ENCODE measurements around the gene DHX16. TPM values are rescaled to one million over a fixed set of nuclear protein-coding genes. Genes with fewer than 3 reads are reported as not detected.

Gene DHX16
- total RNA-seq, 2 donors from 2014 or later = 27.4 to 40.0 TPM

DNA sequence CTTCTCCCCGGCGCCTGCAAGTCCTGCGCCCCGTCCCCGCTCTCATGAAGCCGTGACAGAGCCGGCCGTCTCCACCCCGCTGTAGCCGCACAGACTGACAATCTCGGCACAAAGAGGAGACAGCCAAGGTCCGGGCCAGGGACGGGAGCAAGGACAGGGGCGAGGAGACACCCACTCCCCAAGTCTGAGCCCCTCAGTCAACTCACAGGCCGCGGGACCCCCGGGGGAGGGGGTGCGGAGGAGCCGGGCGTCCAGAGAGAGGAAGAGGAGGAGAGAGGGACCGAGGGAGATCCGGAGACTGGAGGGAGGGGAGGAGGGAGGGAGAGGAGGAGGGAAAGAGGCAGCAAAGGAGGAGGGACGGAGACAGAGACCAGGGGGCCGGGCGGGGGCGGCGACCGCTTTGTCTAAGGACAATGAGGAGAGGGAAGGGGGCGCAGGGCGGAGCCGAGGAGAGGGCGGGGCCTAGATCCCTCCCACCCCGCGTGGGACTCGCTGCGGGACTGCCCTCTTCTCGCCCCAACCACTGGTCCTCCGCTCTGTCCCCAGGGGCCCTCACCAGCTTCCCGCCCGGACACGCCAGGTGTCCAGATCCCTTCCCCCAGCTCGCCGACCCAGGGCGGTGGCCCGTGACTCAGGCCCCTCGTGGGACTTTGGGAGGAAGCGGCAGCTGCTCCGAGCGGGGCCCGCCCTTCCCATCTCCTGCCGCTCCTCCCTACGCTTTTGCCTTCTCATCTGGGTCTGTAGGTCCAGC is 14.3 kb upstream of the DHX16 start:
- Mint-ChIP-seq H3K27ac (peak overlapping the region; percentile 97), H3K4me3 (peak overlapping the region; percentile 98), H3K36me3 (ENCODE audit: low read depth) (peaks cover 73% of the 10 kb centered on the region), H3K9me3 (no peaks in the 10 kb centered on the region), H3K27me3 (no peaks in the 10 kb centered on the region), H3K4me1 (peaks cover 23% of the 10 kb centered on the region)
- peak; percentile 48 for ATAC-seq (replicated peaks)

DNA sequence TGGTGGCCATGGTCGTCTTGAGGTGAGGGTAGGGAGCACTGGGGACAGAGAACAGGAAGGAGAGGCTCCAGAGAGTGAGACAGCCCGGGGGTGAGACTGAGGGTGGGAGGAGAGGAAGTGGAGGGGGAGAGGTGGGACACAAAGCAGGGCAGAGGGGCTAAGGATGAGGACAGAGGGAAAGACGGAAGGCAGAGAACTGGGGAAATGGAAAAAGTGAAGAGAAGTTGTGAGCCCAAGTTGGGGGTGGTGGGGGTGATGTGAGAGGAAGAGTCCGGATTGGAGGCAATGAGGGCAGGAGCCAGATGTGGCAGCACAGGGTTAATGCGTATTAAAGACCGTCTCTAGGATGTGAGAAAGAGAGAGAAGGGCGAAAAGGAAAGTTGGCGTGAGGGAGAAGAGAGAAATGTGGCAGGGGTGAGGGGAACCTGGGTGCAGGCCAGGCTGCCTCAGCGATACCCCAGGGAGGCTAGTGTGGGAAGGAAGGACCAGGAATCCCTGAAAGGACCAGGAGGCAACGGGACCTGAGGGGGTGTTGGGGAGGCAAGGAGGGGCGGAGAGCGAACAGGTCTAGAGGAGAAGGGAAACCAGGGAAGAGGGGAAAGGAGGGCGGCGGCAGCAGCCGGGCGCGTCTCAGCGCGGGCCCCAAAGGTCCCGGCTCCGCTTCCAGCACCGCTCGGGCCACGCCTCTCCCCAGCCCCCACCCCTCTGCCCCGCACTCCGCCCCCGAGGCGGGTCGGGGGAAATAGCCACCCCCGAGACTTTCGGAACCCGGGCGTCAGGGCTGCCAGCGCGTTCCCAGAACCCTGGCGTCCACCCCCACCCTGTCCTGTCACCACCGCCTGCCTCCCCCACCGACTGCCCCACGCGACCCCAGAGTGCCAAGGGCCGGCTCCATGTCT is 13.5 kb upstream of the DHX16 start, which contains the start of gene PPP1R18:
PPP1R18 (minus strand) TSS at position 637 of the 899 bp plus-strand sequence; CDS start at position 10, 627 bp downstream.
- H3K4me3 Mint-ChIP-seq = peak within 1 kb of the TSS; percentile 98
- peaks cover 23% of the 10 kb centered on the region for H3K4me1 Mint-ChIP-seq
- H3K36me3 Mint-ChIP-seq (ENCODE audit: low read depth) = peaks cover 81% of the 10 kb centered on the region
- no peaks in the 10 kb centered on the region for H3K27me3 Mint-ChIP-seq
- no peaks in the 10 kb centered on the region for H3K9me3 Mint-ChIP-seq
- H3K27ac Mint-ChIP-seq = peak within 1 kb of the TSS; percentile 97
- peak; percentile 42 for ATAC-seq (replicated peaks)

DNA sequence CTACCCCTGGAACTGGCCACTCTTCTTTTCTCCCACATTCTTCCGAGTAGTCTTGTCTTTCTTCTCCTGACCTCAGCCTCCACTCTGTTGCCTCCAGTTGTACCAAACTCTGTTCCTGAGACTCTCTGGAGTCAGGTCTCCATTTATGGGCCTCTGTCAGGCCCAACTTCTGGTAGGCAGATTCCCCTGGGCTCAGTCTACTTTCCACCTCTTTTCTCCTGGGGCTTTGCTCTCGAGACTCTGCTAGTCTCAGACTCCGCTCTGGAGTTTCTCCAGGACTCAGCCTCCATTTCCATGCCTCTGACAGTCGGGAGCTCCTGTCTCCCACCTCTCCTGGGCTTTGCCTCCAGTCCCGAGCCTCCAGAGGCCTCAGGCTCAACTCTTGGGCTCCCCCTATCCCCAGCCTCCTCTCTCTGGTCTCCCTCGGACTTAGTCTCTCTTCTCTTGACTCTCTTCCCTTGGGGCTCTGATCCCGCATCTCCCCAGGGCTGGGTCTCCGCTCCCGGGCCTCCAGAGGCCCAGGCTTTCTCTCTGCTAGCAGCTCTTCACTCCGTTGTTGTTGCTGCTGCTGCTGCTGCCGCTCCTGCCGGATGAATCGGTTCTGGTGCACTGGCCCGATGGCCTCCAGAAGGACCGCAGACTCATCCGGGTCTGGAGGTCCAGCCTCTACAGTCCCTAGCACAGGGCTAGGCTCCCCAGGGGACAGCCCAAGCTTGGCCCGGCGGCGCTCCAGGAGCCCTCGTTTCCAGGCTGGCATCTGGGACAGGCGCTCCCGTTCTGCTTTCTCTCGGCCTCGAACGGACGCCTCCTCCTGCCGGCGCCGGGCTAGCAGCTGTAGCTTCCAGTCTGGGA is 12.6 kb upstream of the DHX16 start:
- Mint-ChIP-seq H3K27ac (peak overlapping the region; percentile 97), H3K9me3 (no peaks in the 10 kb centered on the region), H3K4me1 (peaks cover 20% of the 10 kb centered on the region), H3K36me3 (ENCODE audit: low read depth) (peaks cover 86% of the 10 kb centered on the region), H3K4me3 (peak overlapping the region; percentile 98), H3K27me3 (no peaks in the 10 kb centered on the region)
- ATAC-seq (replicated peaks) = no peak

DNA sequence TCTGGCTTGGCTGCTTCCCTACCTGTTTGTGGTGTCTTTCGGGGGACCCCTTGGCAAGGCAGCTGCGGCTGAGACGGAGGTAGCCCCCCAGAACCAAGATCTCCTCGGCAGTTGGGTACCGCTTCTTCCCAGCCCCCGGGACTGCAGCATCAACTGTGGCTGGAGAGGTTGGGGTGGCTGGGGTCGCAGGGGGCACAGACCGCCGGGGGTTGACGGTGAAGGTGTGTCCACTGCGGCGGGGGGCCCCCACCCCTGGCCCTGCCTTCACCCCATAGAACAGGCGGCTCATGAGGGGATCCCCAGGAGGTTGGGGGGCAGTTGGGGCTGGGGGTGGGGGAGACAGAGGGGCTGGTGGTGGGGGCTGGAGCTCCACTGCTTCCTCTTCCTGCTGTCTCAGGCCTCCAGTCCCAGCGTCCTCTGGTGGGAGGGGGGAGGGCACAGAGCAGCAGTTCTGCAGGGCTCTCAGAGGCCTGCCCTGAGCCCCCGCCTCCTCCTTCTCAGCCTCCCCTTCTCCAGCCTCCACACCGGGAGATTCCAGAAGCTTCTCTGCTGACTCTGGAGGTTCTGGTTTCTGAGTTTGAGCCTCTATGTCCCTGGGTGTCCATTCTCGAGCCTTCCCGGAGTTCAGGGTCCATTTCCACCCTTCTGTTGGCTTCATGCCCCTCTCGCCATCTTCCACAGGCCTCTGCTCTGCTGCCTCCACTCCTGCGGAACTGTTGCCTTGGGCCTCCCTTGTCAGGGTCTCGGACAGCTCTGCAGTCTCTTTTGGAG is 11.8 kb upstream of the DHX16 start:
- Mint-ChIP-seq H3K4me3 (peak overlapping the region; percentile 98), H3K27ac (peak overlapping the region; percentile 97)

DNA sequence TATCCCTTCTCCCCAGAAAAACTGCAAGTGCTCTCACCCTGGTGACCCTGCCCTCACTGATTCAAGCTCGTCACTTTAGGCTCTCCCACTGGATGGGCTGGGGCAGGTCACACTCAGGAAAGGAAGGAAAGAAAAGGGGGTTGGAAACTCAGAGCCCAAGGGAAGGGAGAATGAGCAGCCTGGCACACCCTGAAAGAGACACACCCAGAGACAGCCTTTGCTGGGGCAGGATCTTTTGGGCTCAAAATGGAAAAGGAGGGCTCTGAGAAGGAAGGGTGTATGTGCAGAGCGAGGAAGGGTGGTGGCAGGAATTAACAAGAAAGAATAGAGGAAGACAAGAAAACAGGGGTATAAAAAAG is 11.2 kb upstream of the DHX16 start:
- peaks cover 96% of the 10 kb centered on the region for H3K36me3 Mint-ChIP-seq (ENCODE audit: low read depth)
- H3K4me1 Mint-ChIP-seq = peaks cover 13% of the 10 kb centered on the region
- H3K27ac Mint-ChIP-seq = peak overlapping the region; percentile 97
- H3K27me3 Mint-ChIP-seq = no peaks in the 10 kb centered on the region
- no peaks in the 10 kb centered on the region for H3K9me3 Mint-ChIP-seq
- no peak for ATAC-seq (replicated peaks)
- H3K4me3 Mint-ChIP-seq = peak overlapping the region; percentile 98

More for the DNA sequence above, 11.8 kb upstream of the DHX16 start:
- peaks cover 13% of the 10 kb centered on the region for H3K4me1 Mint-ChIP-seq
- no peak for ATAC-seq (replicated peaks)
- H3K9me3 Mint-ChIP-seq = no peaks in the 10 kb centered on the region
- no peaks in the 10 kb centered on the region for H3K27me3 Mint-ChIP-seq
- H3K36me3 Mint-ChIP-seq (ENCODE audit: low read depth) = peaks cover 90% of the 10 kb centered on the region

DNA sequence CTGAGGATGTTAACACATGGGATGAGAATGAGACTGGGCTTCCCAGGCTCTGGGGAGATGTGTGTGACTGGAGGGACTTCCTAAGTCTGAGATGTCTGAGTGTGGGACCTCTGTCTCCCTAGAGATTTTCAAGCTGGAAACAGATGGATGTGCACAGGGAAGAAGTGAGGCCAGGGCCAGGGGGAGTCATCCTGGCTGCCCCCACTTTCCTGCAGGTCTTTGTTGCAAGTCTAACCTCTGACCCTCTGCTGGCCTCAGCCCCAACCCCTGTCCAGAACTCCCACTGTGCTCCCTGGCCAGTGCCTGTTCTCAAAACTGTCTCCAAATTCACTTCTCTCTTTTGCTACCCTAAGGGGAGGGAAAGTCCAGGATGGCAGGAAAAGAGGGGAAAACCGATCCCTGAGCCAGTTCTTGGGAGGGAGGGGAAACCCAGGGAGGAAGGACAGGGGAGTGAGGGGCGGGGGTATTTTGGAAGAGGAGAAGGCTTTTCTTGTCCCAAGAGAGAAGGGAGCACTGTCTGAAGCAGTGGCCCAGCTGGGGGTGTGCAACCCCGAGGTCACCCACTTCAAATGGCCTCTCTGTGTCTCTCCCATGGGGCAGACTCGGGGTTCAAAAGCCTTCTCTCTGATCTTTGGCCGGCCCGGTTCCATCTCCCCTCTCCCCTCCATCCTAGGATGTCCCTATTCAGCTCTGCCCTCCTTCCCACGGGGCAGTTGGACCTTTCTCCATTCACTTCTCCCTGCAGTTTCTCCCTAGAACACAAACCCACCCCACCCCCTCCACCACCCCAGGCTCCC is 10.6 kb upstream of the DHX16 start:
- Mint-ChIP-seq H3K9me3 (no peaks in the 10 kb centered on the region), H3K36me3 (ENCODE audit: low read depth) (peaks cover 100% of the 10 kb centered on the region), H3K4me3 (peak overlapping the region; percentile 98), H3K27ac (peak overlapping the region; percentile 97), H3K27me3 (no peaks in the 10 kb centered on the region), H3K4me1 (peaks cover 9% of the 10 kb centered on the region)
- ATAC-seq (replicated peaks) = no peak

DNA sequence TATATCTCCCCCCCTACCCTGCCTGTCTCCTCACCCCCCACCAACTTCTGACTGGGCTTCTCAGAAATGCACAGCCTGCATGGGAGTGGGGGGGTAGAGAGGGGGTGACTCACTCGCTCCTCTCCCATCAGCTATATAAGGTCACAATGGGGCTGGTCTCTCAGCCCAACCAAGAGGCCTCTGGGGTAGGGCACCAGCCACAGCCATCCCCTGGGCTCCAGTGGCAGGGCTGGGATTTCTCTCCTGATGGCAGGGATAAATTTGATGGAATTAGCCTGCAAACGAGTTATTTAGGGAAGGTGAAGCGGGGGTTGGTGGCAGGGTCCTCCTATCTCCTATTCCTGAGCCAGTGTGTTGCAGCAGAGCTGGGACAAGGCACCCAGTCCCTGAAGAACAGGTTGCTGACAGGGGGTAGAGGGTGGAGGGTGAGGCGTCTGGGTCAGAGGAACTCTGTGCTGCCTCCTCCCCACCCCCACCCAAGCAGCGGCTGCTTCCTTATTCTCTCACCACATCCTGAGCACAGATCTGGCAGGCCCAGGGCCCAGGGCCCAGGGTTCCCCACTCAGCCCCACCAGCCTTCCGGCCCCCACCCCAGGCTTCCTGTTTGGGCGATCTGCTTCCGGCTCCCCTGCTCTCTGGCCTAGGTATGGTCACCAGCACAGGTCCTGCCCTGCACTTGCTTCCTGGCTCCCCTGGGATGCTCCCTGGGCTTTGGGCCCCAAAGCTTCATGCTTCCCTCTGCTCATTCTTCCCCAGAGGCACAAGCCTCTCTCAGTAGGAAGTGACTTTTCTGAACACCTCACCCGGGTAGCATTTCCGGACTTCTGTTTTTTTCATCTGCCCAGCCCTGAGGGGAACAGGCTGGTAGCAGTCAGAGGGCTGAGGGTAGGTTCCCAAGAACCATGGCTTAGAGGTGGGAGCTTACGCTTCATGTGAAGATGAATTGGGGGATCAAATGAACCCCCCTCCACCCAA is 9.6 kb upstream of the DHX16 start:
- H3K36me3 Mint-ChIP-seq (ENCODE audit: low read depth) = peaks cover 100% of the 10 kb centered on the region
- peak; percentile 74 for ATAC-seq (replicated peaks)
- H3K4me1 Mint-ChIP-seq = peaks cover 4% of the 10 kb centered on the region
- H3K4me3 Mint-ChIP-seq = peak overlapping the region; percentile 98
- no peaks in the 10 kb centered on the region for H3K27me3 Mint-ChIP-seq
- H3K27ac Mint-ChIP-seq = peak overlapping the region; percentile 97
- no peaks in the 10 kb centered on the region for H3K9me3 Mint-ChIP-seq

DNA sequence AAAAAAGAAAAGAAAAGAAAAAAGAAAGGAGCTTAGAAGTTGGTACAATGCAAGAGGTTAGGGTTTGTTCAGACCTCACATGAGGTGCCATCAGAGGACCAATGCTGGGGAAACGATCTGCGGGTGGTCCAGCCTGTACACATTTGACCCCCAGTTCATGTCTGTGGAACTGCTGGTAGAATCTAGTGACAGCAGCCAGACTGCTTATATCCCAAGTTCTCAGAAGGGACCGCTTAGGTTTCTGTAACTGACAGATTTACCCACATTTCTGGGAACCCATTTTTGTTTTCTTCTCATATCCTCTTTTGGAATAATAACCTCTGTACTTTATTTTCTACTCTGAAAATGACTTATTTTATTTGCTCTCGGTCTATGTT is 8.9 kb upstream of the DHX16 start:
- H3K27me3 Mint-ChIP-seq = no peaks in the 10 kb centered on the region
- no peaks in the 10 kb centered on the region for H3K9me3 Mint-ChIP-seq
- H3K36me3 Mint-ChIP-seq (ENCODE audit: low read depth) = peaks cover 100% of the 10 kb centered on the region
- H3K4me3 Mint-ChIP-seq = peak overlapping the region; percentile 98
- ATAC-seq (replicated peaks) = peak; percentile 2
- H3K4me1 Mint-ChIP-seq = peaks cover 4% of the 10 kb centered on the region
- H3K27ac Mint-ChIP-seq = peak overlapping the region; percentile 97

DNA sequence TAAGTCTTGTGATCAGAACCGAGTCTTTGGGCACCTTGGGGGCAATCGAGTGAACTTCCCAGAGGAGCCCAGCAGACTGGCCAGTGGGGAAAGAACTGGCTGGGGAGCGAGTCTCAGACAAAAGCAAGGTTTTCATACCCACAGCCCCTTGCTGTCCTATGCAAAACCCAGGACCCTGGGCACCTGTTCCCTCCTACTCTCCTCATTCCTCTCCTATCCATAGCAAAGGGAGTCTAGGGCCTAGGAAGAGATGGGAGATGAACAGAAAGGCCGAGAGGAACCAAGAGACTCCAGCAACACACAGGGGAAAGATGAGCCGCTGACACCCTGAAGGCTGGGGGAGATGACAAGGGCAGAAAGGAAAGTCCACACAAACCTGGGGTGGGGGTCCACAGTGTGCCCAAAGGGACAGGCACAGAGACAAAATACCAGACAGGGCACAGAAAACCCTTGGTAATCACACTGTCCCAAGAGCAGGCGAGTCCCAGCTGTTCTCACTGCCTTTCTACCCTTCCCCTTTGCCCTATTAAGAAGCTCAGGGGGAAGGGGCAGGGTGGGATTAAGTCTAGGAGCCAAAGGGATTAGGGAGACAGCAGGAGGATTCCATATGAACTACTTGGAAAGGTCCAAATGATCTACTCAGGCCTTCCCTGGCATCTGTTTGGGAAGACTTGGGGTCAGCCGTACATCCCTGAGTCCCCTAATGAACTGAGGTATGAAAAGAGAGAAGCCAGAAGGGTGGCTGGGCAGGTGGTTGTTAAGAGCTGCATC is 7.1 kb upstream of the DHX16 start:
- H3K27ac Mint-ChIP-seq = peak overlapping the region; percentile 97
- H3K36me3 Mint-ChIP-seq (ENCODE audit: low read depth) = peaks cover 95% of the 10 kb centered on the region
- ATAC-seq (replicated peaks) = no peak
- no peaks in the 10 kb centered on the region for H3K27me3 Mint-ChIP-seq
- peaks cover 10% of the 10 kb centered on the region for H3K4me1 Mint-ChIP-seq
- no peaks in the 10 kb centered on the region for H3K9me3 Mint-ChIP-seq
- peak overlapping the region; percentile 98 for H3K4me3 Mint-ChIP-seq

DNA sequence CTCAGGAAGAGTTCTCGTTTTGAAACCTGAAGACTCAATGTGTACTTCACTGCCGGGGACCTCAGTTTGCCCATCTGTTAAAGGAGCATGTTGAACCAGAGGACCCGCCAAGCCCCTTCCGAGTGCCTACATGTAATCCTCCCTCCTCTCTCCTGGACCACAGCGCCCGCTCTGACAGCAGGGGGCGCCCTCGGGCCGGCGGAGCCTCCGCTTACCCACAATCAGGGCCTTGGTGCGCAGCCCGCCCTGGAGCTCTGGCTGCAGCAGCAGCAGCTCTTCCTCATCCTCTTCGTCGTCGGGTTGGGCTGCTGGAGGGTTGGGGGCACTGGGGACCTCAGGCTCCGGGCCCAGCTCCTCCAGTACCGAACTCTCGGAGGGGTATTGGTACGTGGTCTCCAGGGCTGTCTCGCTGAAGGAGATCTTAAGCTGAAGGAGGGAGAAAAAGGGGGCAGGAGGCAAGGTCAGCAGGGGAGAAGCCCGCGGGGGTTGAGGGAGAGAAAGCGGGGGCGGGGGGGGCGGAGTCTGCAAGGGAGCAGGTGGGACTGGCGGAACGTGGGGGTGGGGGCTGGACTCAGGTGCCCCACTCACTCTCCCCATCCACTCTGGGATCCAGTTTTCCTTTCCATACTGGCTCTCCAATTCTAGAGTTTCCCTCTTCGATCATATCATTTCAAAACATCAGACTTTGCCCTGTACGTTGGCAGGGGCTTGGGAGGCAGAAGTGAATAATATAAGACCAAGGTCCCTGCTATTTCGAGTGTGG is 6.3 kb upstream of the DHX16 start:
- ATAC-seq (replicated peaks) = peak; percentile 40
- H3K36me3 Mint-ChIP-seq (ENCODE audit: low read depth) = peaks cover 87% of the 10 kb centered on the region
- H3K9me3 Mint-ChIP-seq = no peaks in the 10 kb centered on the region
- peak overlapping the region; percentile 97 for H3K27ac Mint-ChIP-seq
- peaks cover 10% of the 10 kb centered on the region for H3K4me1 Mint-ChIP-seq
- H3K4me3 Mint-ChIP-seq = peak overlapping the region; percentile 98
- H3K27me3 Mint-ChIP-seq = no peaks in the 10 kb centered on the region

DNA sequence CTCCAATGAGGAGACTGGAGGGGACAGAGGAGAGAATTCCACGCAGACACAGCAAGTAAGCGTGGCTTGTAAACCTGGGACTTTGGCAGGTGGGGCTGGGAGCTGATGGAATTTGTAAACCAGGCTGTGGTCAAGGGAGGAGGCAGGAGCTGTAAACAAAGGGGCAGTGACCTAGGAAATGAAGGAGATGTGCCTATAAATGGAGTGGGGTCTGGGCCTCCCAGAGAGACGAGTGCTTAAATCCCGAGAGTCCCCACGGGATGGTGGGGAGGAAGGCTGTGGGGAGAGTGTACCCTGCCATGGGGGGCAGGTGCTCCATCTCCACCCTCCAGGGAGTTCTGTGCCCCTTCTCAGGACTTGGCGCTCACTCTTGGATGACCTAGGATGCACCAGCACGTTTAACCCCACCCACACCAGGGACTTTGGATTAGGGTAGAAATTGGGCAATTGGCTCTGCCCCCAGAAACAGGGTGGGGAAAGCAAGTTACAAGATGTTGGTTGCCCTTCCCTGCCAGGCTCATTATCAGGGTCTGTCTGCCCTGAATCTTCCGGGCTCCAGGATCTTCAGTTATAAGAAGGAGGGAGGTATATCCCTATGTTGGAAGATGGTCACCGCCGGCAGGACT is 4.0 kb upstream of the DHX16 start:
- H3K36me3 Mint-ChIP-seq (ENCODE audit: low read depth) = peaks cover 73% of the 10 kb centered on the region

More for the DNA sequence above, 4.0 kb upstream of the DHX16 start:
- H3K4me1 Mint-ChIP-seq = peaks cover 15% of the 10 kb centered on the region
- H3K4me3 Mint-ChIP-seq = peak overlapping the region; percentile 44
- H3K27ac Mint-ChIP-seq = peak overlapping the region; percentile 79
- H3K9me3 Mint-ChIP-seq = no peaks in the 10 kb centered on the region
- H3K27me3 Mint-ChIP-seq = no peaks in the 10 kb centered on the region
- ATAC-seq (replicated peaks) = no peak

Data from activated T-helper 17 cell treated with anti-CD3 and anti-CD28 coated beads, Interleukin-2, amount 50 U/mL, for 72 hours (primary cell).